ENCODE measurements around the gene POMT2. TPM values are rescaled to one million over a fixed set of nuclear protein-coding genes. Genes with fewer than 3 reads are reported as not detected.

Gene POMT2
- total RNA-seq, 6 donors from 2014 or later, result 14.6 to 36.7 (median 25.4) TPM

- DNase-seq, result no peak
- no peak for ATAC-seq (ENCODE audit: low FRiP score in 2 of 2)
- H3K4me3 ChIP-seq, result no peak overlapping the region
- H3K36me3 ChIP-seq, result no peaks in the 10 kb centered on the region
- H3K9me3 ChIP-seq, result no peaks in the 10 kb centered on the region
- H3K27ac ChIP-seq, result no peak overlapping the region
- no peaks in the 10 kb centered on the region for H3K27me3 ChIP-seq
- 89% methylated on average over 1 of the region's 1 CpG; no CpG with 5 or more reads in 1 of the 2 donors for WGBS, 2 donors
- H3K4me1 ChIP-seq, result peaks cover 3 to 8% (median 5%) of the 10 kb centered on the region in 4 donors
- no peak for TF ChIP-seq EP300 (IDR thresholded peaks at IDR 0.05)
- TF ChIP-seq POLR2AphosphoS5 (IDR thresholded peaks at IDR 0.05), result no peak
- no peak for TF ChIP-seq CTCF (IDR thresholded peaks at IDR 0.05)
- TF ChIP-seq POLR2A (IDR thresholded peaks at IDR 0.05), result no peak
Measured at GRCh38 chr14:77327111-77327510, 6.4 kb upstream of the POMT2 start.

GRCh38 chr14:77325746-77326094 is 5.0 kb upstream of the POMT2 start:
- Histone ChIP-seq H3K4me1 (peaks cover 6 to 11% (median 7%) of the 10 kb centered on the region in 4 donors), H3K27ac (no peak overlapping the region), H3K9me3 (no peaks in the 10 kb centered on the region), H3K4me3 (no peak overlapping the region), H3K36me3 (no peaks in the 10 kb centered on the region), H3K27me3 (no peaks in the 10 kb centered on the region)
- WGBS, 2 donors, result 90 to 93% methylated on average over 3 of the region's 3 CpGs
- DNase-seq (no peak), ATAC-seq (ENCODE audit: low FRiP score in 2 of 2) (no peak)
- TF ChIP-seq CTCF (IDR thresholded peaks at IDR 0.05) (no peak), EP300 (IDR thresholded peaks at IDR 0.05) (no peak), POLR2AphosphoS5 (IDR thresholded peaks at IDR 0.05) (no peak), POLR2A (IDR thresholded peaks at IDR 0.05) (no peak)

- DNase-seq (no peak), ATAC-seq (ENCODE audit: low FRiP score in 2 of 2) (no peak)
- no peak overlapping the region for H3K27ac ChIP-seq
- no peak overlapping the region for H3K4me3 ChIP-seq
- H3K27me3 ChIP-seq, result no peaks in the 10 kb centered on the region
- 81 to 88% methylated on average over 10 to 11 of the region's 11 CpGs for WGBS, 2 donors
- peaks cover 6 to 12% (median 7%) of the 10 kb centered on the region in 4 donors for H3K4me1 ChIP-seq
- no peak for TF ChIP-seq EP300 (IDR thresholded peaks at IDR 0.05)
- no peak for TF ChIP-seq CTCF (IDR thresholded peaks at IDR 0.05)
- TF ChIP-seq POLR2AphosphoS5 (IDR thresholded peaks at IDR 0.05), result no peak
- TF ChIP-seq POLR2A (IDR thresholded peaks at IDR 0.05), result no peak
- H3K36me3 ChIP-seq, result no peaks in the 10 kb centered on the region
- no peaks in the 10 kb centered on the region for H3K9me3 ChIP-seq
Measured at GRCh38 chr14:77324816-77325745, 4.4 kb upstream of the POMT2 start.

GRCh38 chr14:77324289-77324688 is 3.6 kb upstream of the POMT2 start:
- H3K27ac ChIP-seq, result no peak overlapping the region
- peaks cover 12 to 20% (median 14%) of the 10 kb centered on the region in 4 donors for H3K4me1 ChIP-seq
- 95 to 97% methylated on average over 2 to 3 of the region's 3 CpGs for WGBS, 2 donors
- no peak for ATAC-seq (ENCODE audit: low FRiP score in 2 of 2)
- no peak for DNase-seq
- H3K9me3 ChIP-seq, result no peaks in the 10 kb centered on the region
- no peak for TF ChIP-seq POLR2AphosphoS5 (IDR thresholded peaks at IDR 0.05)
- no peak for TF ChIP-seq CTCF (IDR thresholded peaks at IDR 0.05)
- TF ChIP-seq EP300 (IDR thresholded peaks at IDR 0.05), result no peak
- no peak for TF ChIP-seq POLR2A (IDR thresholded peaks at IDR 0.05)
- H3K4me3 ChIP-seq, result no peak overlapping the region
- H3K27me3 ChIP-seq, result no peaks in the 10 kb centered on the region
- H3K36me3 ChIP-seq, result no peaks in the 10 kb centered on the region
